ENCODE results near the gene PTX4.

Gene PTX4

DNA sequence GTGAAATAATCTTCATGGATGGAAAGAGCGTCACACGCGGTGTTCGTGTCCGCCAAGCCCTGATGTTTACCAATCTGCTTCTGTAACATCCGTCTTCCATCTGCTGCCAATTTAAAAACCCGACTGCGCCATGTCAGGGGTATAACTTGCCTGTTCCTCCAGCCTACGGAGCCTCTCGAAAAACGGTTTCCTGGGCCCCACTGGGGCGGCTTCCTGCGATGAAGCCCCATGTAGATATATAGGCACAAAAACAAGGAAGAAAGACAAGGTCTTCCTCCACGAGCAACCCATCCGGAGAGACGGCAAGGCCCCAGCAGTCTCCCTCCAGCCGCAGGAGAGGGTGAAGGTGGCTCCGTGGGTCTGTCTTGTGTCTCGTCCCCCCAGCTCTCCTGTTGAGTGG lies at the start of gene PTX4:
Gene PTX4, minus strand, starts transcription at position 326 of the 400 bp plus-strand sequence. Its CDS starts 35 bp downstream, at position 291.
- peak within 1 kb of the TSS; percentile 79 for H3K4me3 ChIP-seq (ENCODE audit: low read depth, low read length)
- TF ChIP-seq POLR2A (IDR thresholded peaks at IDR 0.05; ENCODE audit: extremely low read depth, insufficient read length) (no peak), MYC (IDR thresholded peaks at IDR 0.05; ENCODE audit: low read depth, low read length) (no peak), CTCF (IDR thresholded peaks at IDR 0.05; ENCODE audit: low read depth, low read length) (no peak)
- TF ChIP-seq, protein P1, sequence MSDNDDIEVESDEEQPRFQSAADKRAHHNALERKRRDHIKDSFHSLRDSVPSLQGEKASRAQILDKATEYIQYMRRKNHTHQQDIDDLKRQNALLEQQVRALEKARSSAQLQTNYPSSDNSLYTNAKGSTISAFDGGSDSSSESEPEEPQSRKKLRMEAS (IDR thresholded peaks at IDR 0.05; ENCODE audit: low read depth, low read length): no peak
- peak; percentile 66 for DNase-seq (ENCODE audit: low read depth)

GRCh38 chr16:1537763-1538289 lies 49.1 kb upstream of the PTX4 start:
- TF ChIP-seq, protein P1 (IDR thresholded peaks at IDR 0.05; ENCODE audit: low read depth, low read length): peak; percentile 31
- TF ChIP-seq MYC (IDR thresholded peaks at IDR 0.05; ENCODE audit: low read depth, low read length) (0 out of 2 replicates have a peak, but pooled peaks have one; percentile 4), CTCF (IDR thresholded peaks at IDR 0.05; ENCODE audit: low read depth, low read length) (no peak), POLR2A (IDR thresholded peaks at IDR 0.05; ENCODE audit: extremely low read depth, insufficient read length) (no peak)
- H3K4me3 ChIP-seq (ENCODE audit: low read depth, low read length): no peak overlapping the region
- DNase-seq (ENCODE audit: low read depth): peak; percentile 87

DNA sequence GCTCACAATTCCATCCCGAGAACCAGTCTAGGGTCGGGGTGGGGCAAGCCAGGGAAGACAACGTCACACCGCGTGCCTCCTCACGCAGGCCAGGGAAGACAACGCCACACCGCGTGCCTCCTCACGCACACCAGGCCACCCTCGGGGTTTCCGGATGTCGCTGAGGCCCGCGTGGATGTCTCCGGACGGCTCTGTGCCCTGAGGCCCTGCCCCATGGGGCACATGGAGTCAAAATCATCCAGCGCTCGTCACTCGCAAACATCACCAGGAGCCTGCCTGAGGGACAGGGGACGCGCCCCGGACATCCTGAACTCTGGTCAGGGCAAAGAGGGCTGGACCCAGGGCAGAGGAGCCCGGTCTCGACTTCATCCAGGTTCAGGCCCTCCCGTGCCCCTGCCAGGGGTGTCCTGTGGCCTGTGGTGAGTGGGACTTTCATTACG lies 48.4 kb upstream of the PTX4 start:
- no peak overlapping the region for H3K4me3 ChIP-seq (ENCODE audit: low read depth, low read length)
- TF ChIP-seq POLR2A (IDR thresholded peaks at IDR 0.05; ENCODE audit: extremely low read depth, insufficient read length) (no peak), CTCF (IDR thresholded peaks at IDR 0.05; ENCODE audit: low read depth, low read length) (no peak), MYC (IDR thresholded peaks at IDR 0.05; ENCODE audit: low read depth, low read length) (no peak)
- TF ChIP-seq, protein P1 (IDR thresholded peaks at IDR 0.05; ENCODE audit: low read depth, low read length): no peak
- no peak for DNase-seq (ENCODE audit: low read depth)

DNA sequence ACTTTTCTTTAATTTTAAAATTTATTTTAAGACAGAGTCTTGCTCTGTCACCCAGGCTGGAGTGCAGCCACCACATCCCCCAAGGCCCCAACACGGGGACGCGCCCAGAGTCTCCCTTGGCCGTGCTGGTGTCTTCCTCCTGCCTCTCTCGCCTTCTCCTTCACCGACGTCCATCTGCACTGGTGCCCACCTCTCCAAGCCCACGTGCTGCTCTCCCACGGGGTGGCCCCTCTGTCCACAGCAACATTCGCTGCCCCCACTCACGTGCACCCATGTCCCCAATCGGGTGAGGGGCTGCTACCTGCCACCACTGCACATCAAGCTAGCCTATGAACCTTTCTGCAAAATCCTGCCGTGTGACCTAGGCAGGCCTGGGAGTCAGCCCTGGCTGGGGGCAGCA lies 47.9 kb upstream of the PTX4 start:
- TF ChIP-seq CTCF (IDR thresholded peaks at IDR 0.05; ENCODE audit: low read depth, low read length) (no peak), MYC (IDR thresholded peaks at IDR 0.05; ENCODE audit: low read depth, low read length) (no peak), POLR2A (IDR thresholded peaks at IDR 0.05; ENCODE audit: extremely low read depth, insufficient read length) (no peak)
- TF ChIP-seq, protein P1 (IDR thresholded peaks at IDR 0.05; ENCODE audit: low read depth, low read length): no peak
- no peak for DNase-seq (ENCODE audit: low read depth)
- no peak overlapping the region for H3K4me3 ChIP-seq (ENCODE audit: low read depth, low read length)

- no peak overlapping the region for H3K4me3 ChIP-seq (ENCODE audit: low read depth, low read length)
- no peak for DNase-seq (ENCODE audit: low read depth)
- TF ChIP-seq, protein P1 (IDR thresholded peaks at IDR 0.05; ENCODE audit: low read depth, low read length): no peak
- TF ChIP-seq CTCF (IDR thresholded peaks at IDR 0.05; ENCODE audit: low read depth, low read length) (no peak), POLR2A (IDR thresholded peaks at IDR 0.05; ENCODE audit: extremely low read depth, insufficient read length) (no peak), MYC (IDR thresholded peaks at IDR 0.05; ENCODE audit: low read depth, low read length) (no peak)
Measured at GRCh38 chr16:1535391-1536291, 46.9 kb upstream of the PTX4 start.
